Smooth muscle cell (in vitro differentiated cells): ENCODE data around the gene TSNAX. TPM values are rescaled to one million over a fixed set of nuclear protein-coding genes. Genes with fewer than 3 reads are reported as not detected.

Experiments used
- DNase-seq: peaks from one replicate; lab custom pipeline; 2025; ENCODE audit not compliant: unreplicated experiment; lab: John Stamatoyannopoulos, UW
- H2AFZ ChIP-seq: fragments of 200-600 bp; sonication (generic); 2 replicates; pipeline ENCODE4 v1.6.0; 2016; ENCODE audit warnings: antibody characterized with exemption, low read depth, mild to moderate bottlenecking
- H3F3A ChIP-seq: fragments of 200-600 bp; sonication (generic); 2 replicates; pipeline ENCODE4 v1.6.0; 2017; ENCODE audit warnings: antibody characterized with exemption, low read depth
- H3K27ac ChIP-seq: fragments of 200-600 bp; sonication (generic); 2 replicates; pipeline ENCODE4 v1.5.1; 2016; ENCODE audit warnings: low read depth, mild to moderate bottlenecking
- H3K27me3 ChIP-seq: fragments of 200-600 bp; sonication (generic); 2 replicates; pipeline ENCODE4 v1.6.1; 2016; ENCODE audit warnings: low read depth, mild to moderate bottlenecking
- H3K36me3 ChIP-seq: fragments of 200-600 bp; sonication (generic); 2 replicates; pipeline ENCODE4 v1.5.1; 2016; ENCODE audit warnings: low read depth
- H3K4me1 ChIP-seq: fragments of 200-600 bp; sonication (generic); 2 replicates; pipeline ENCODE4 v1.5.1; 2016; ENCODE audit warnings: low read depth
- H3K4me2 ChIP-seq: fragments of 200-600 bp; sonication (generic); 2 replicates; pipeline ENCODE4 v1.6.0; 2016; ENCODE audit warnings: mild to moderate bottlenecking
- H3K4me3 ChIP-seq: fragments of 200-600 bp; sonication (generic); 2 replicates; pipeline ENCODE4 v1.5.1; 2016; ENCODE audit warnings: mild to moderate bottlenecking
- H3K79me2 ChIP-seq: fragments of 200-600 bp; sonication (generic); 2 replicates; pipeline ENCODE4 v1.6.0; 2016; ENCODE audit warnings: low read depth, mild to moderate bottlenecking
- H3K9ac ChIP-seq: fragments of 200-600 bp; sonication (generic); 2 replicates; pipeline ENCODE4 v1.6.0; 2016; ENCODE audit warnings: low read depth
- H3K9me3 ChIP-seq: fragments of 200-600 bp; sonication (generic); replicated peaks from 2 replicates; pipeline ENCODE4 v1.5.1; 2016; ENCODE audit warnings: low read depth
- H4K20me1 ChIP-seq: fragments of 200-600 bp; sonication (generic); 2 replicates; pipeline ENCODE4 v1.6.0; 2016; ENCODE audit warnings: low read depth
- WGBS: methylation state at CpG from one replicate; pipeline ENCODE4 v1.1.7; 2016; ENCODE audit warnings: low lambda C conversion rate; 5-methylcytosine and 5-hydroxymethylcytosine counted together
- polyA plus RNA-seq: library from polyadenylated mRNA; unstranded; fragments of >200 nt; fragmentation: Nextera tagmentation; extraction: Ambion mirVana; gene quantifications from 2 replicates; pipeline ENCODE4 v1.2.1, GENCODE V29; 2016
- total RNA-seq: library from RNA; depleted of rRNA; stranded (reverse); fragments of >200 nt; gene quantifications from 2 replicates; pipeline ENCODE4 v1.2.3, GENCODE V29; 2014
- TF ChIP-seq, protein P1 (sequence below): fragments of 200-600 bp; sonication (generic); IDR thresholded peaks from 2 replicates; pipeline ENCODE4 v1.5.1; 2017; ENCODE audit warnings: borderline replicate concordance, mild to moderate bottlenecking, antibody characterized with exemption; ENCODE audit not compliant: insufficient read depth, poor library complexity, severe bottlenecking

The TSNAX gene
- total and polyA plus RNA-seq, 2 experiments from 2014 or later, result 22.6 to 36.5 TPM

DNA sequence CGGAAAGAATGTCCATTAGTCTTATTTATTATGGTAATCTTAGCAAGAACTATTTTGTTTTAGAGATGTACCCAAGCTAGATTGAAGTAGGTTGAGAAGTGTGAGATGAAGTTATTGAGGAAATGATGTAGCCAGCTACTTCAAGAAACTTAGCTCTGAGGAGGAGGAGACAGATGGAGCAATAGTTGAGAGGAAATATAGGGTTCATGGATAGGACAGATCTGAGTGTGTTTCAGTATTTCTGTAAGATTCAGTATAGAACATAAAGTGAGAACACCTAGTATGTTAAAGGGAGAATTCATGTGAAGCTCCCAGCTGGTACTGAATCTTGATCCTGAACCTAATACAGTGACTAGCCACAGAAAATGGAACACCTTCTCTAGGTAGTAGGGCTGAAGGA, 28.9 kb downstream of the TSNAX start:
- TF ChIP-seq, protein P1, sequence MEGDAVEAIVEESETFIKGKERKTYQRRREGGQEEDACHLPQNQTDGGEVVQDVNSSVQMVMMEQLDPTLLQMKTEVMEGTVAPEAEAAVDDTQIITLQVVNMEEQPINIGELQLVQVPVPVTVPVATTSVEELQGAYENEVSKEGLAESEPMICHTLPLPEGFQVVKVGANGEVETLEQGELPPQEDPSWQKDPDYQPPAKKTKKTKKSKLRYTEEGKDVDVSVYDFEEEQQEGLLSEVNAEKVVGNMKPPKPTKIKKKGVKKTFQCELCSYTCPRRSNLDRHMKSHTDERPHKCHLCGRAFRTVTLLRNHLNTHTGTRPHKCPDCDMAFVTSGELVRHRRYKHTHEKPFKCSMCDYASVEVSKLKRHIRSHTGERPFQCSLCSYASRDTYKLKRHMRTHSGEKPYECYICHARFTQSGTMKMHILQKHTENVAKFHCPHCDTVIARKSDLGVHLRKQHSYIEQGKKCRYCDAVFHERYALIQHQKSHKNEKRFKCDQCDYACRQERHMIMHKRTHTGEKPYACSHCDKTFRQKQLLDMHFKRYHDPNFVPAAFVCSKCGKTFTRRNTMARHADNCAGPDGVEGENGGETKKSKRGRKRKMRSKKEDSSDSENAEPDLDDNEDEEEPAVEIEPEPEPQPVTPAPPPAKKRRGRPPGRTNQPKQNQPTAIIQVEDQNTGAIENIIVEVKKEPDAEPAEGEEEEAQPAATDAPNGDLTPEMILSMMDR, result no peak
- Histone ChIP-seq H3K4me3 (no peak overlapping the region), H3F3A (no peaks in the 10 kb centered on the region), H3K4me1 (peaks cover 7% of the 10 kb centered on the region), H3K27me3 (no peaks in the 10 kb centered on the region), H3K27ac (peak overlapping the region; percentile 63), H3K9ac (no peak overlapping the region), H3K4me2 (no peak overlapping the region), H4K20me1 (peaks cover 34% of the 10 kb centered on the region), H3K9me3 (no peaks in the 10 kb centered on the region), H3K79me2 (peaks cover 20% of the 10 kb centered on the region), H3K36me3 (peaks cover 6% of the 10 kb centered on the region), H2AFZ (no peak overlapping the region)
- no peak for DNase-seq
- WGBS, result 100% methylated on average over 1 of the region's 1 CpG

DNA sequence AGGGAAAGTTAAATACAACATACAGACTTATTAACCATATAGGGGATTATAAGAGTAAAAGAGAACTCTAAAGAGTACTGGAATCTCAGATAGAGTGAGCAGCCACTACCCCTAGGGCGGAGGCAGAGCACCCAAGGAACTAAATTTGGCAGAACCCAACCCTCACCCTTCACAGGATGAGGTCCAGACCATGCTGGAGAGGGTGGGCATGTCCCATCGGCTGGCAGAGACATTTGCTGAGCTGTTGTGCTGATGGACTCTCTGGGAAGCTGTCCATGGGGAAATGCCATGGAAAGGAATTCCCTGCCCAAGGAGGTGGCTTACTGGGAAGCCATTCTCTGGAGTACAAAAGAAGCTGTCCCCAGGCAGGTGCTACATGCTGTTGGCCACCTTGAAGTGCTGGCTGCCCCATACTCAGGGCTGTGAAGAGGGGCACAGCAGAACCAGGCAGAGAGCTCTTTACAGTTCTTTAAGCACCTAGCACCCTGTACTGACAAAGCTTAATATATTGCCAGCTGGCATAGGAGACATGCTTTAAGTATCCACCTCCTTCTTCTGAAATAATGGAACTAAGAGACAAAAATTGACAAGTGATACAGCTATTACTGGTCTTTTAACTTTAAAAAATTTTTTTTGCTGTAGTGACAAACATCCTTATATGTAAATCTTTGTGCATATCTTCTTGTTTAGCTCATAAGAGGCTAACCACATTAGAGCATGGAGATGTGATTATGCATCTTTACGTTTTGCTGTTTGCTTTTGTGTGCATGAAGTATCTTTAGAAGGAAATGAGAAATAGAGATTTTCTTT, 29.6 kb downstream of the TSNAX start:
- H3K27ac ChIP-seq, result peak overlapping the region; percentile 63

DNA sequence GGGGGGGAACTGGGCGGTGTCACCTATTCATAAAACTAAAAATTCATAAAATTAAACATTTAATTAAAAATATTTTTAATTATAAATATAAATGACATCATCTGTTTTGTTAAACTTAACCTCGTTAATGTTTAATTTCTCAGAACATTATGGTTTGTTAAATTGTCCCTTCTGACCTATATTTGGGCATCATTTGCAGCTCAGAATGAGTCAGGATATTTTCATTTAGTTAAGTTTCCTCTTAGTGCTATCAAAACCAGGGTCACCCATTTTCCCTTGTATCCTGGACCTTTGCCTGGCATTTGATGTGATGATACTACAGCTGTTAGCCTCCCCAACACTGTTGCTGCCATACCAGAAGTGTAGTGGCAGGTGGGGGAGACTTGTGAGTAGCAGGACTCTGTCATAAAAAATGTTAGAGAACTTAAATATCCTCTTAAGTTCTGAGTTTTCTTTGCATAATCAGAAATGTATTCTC, 30.3 kb downstream of the TSNAX start:
- peaks cover 12% of the 10 kb centered on the region for H3K36me3 ChIP-seq
- no peaks in the 10 kb centered on the region for H3K27me3 ChIP-seq
- H3K4me3 ChIP-seq, result no peak overlapping the region
- H3K4me2 ChIP-seq, result no peak overlapping the region
- peaks cover 27% of the 10 kb centered on the region for H4K20me1 ChIP-seq
- peaks cover 7% of the 10 kb centered on the region for H3K4me1 ChIP-seq
- DNase-seq, result no peak
- H3K79me2 ChIP-seq, result peaks cover 22% of the 10 kb centered on the region
- H3K9ac ChIP-seq, result no peak overlapping the region
- no peak overlapping the region for H2AFZ ChIP-seq
- H3K9me3 ChIP-seq, result no peaks in the 10 kb centered on the region
- no peaks in the 10 kb centered on the region for H3F3A ChIP-seq
- WGBS, result 97% methylated on average over 2 of the region's 2 CpGs
- TF ChIP-seq, protein P1, result no peak
- peak overlapping the region; percentile 57 for H3K27ac ChIP-seq

More for the DNA sequence above, 29.6 kb downstream of the TSNAX start:
- Histone ChIP-seq H4K20me1 (peaks cover 30% of the 10 kb centered on the region), H2AFZ (no peak overlapping the region), H3K27me3 (no peaks in the 10 kb centered on the region), H3K9me3 (no peaks in the 10 kb centered on the region), H3K9ac (no peak overlapping the region), H3K4me3 (no peak overlapping the region), H3K79me2 (peaks cover 22% of the 10 kb centered on the region), H3K4me1 (peaks cover 7% of the 10 kb centered on the region), H3K36me3 (peaks cover 10% of the 10 kb centered on the region), H3K4me2 (no peak overlapping the region), H3F3A (no peaks in the 10 kb centered on the region)
- WGBS, result 77% methylated on average over 3 of the region's 3 CpGs
- DNase-seq, result no peak
- TF ChIP-seq, protein P1, result no peak
